HG02852 (cell line): Measurements from ENCODE around the gene CTU2.

Source experiments
- ATAC-seq: cut with Tn5 transposase; IDR thresholded peaks from one replicate; pipeline ENCODE4 v1.9.1; 2021; ENCODE audit warnings: mild to moderate bottlenecking, moderate library complexity; ENCODE audit not compliant: unreplicated experiment

Gene CTU2

DNA sequence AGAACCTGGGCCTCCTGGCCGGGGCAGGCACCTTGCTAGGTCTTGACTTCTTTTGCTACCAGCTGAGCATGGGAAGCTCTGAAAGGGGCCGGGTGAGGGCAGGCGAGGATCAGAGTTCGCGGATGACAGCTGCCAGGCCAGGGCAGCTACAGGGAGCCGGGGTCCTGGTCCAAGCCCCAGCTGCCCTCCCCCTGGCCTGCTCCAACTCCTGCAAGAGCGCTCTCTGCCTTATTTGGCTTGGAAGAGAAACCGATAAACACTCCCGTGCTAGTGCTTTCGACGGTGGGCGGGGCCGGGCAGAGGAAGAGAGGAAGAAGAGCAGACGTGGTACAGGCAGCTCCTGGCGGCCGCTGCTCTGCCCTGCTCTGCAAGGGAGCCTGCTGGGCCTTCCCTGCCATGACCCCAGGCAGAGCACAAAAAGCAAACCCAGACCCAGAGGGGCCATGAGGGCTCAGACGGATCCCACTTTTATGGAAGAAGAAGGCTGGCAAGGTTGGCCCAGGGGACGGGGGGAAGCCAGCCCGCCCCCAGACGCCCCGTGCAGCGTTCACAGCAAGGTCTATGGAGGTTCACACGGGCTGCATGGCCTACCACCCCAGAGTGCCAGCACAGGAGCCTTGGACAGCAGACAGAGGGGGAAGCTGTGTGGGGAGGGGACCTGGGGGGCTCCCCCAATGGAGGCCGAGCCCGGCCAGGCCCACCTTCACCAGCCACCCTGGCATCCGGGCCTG lies 53.1 kb downstream of the CTU2 start:
- no peak for ATAC-seq

DNA sequence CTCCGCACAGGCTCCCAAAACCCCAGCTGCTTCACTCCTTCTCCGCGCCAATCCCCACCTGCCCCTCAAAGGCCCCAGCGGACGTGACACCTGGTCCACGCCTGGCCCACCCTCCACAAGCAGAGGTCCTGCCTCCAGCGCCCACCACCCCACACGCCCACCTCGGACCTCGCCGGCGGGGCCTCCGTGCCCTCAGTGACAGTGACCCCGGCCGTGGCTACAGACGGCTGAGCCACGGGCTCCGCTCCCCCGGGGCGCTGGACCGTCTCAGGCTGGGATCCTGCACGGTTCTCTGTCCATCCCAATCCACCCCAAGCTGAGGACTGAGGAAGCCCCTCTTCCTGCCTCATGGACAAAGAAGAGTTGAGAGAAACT lies 53.7 kb downstream of the CTU2 start:
- no peak for ATAC-seq

DNA sequence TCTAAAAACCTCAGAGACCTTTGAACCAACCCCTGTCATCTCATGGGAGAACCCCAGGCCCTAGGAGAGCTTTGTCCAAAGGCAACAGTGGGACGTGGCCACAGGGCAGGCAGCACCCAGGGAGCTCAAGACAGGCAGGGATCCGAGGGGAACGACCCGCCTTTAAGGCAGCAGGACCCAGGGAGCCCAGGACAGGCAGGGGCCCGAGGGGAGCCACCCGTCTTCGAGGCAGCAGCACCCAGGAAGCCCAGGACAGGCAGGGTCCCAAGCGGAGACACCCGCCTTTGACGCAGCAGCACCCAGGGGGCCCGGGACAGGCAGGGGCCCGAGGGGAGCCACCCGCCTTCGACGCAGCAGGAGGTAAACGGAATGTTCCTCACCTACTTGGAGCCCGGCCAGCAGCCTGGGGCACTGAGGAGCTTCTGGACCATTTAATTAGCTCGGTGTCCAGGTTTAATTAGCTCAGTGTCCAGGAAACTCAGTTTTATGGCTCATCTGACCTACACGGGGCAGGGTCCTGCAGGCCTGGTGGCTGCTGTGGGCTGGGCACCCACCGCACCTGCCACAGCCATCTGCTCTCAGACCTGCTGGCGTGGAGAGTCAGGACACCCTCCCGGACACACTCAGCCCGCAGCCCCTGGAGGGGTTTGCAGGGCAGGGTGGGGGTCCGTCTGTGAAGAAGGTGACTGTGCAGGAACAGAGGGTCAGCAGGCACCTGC lies 54.3 kb downstream of the CTU2 start:
- ATAC-seq = no peak

DNA sequence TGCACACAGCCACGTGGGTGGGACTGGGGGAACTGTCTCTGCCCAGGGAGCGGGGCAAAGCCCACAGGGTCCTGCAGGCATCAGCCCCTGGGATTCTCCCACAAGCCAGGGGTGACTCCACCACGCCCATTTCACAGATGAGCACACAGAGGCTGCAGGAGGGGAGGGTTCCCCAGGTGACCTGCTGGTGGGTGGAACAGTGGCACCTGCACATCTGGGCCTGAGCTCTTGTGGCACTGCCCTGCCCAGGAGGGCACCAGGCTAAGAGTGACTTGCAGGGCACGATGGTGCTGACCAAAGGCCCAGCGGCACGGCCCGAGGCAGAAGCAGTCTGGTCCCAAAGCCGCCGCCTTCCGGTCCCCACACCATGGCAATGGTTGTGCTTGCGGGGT lies 54.8 kb downstream of the CTU2 start:
- no peak for ATAC-seq

DNA sequence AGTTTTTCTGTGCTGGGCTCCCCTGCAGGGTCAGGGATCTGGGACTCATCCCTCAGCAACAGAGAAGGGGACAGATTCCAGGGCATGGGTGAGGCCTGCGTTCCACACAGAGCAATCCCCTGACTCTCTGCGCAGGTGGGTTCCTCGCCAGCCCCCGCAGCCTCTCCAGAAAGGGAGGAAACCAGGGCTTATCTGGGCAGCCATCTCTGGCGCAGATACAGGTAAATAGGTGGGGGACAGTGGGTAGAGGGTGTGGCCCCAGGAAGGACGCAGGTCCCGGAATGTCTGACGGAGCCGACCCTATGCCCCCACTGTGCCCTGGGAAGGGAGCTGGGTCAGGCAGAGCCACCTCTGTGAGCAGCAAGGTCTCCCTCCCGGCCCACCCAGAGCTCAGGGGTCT lies 55.5 kb downstream of the CTU2 start:
- ATAC-seq = no peak

DNA sequence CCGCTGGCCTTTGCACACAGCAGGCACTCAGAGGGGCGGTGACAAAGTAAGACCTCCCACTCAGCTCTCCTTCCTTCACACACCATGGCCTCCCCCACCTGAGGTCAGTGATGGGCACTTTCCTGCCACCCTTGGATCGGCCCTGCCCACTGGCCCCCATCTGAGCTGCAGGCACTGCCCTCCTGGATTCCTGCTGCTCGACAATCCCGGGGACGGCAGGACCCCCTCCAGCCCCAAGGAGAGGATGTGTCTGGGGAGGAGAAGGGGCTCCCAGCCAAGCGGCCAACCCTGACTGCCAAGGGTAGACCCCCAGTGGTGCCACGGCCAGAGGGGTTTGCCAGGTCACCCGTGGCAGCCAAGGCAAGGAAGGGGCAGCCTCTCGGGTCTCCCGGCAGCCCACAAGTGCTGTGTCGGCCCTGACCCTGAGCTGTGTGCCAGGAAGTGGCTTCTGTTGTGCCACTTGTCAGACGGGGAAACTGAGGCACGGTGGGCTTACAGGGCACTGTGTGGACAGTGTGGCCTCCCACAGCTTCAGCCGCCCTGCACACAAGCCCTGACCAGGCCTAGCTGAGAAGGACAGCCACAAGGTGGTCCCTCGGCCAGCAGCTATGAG lies 56.1 kb downstream of the CTU2 start:
- ATAC-seq = no peak

DNA sequence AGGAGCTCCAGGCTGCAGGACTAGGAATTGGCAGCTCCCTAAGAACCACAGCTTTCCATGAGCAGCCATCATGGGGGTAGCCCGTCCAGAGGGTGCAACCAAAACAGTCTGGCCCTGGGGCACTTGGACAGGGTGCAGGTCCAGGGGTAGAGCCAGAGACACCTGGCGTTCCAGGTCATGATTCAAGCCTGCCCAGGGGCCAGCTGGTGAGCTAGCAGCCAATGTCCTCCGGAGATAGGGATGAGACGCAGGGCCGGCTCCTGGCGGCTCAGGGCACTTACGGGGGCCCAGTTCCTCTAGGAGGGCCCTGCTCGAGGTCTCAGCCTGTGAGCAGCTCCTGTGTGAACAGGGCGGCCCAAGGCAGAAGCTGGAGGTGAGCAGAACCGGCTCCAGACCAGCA lies 56.6 kb downstream of the CTU2 start:
- no peak for ATAC-seq

DNA sequence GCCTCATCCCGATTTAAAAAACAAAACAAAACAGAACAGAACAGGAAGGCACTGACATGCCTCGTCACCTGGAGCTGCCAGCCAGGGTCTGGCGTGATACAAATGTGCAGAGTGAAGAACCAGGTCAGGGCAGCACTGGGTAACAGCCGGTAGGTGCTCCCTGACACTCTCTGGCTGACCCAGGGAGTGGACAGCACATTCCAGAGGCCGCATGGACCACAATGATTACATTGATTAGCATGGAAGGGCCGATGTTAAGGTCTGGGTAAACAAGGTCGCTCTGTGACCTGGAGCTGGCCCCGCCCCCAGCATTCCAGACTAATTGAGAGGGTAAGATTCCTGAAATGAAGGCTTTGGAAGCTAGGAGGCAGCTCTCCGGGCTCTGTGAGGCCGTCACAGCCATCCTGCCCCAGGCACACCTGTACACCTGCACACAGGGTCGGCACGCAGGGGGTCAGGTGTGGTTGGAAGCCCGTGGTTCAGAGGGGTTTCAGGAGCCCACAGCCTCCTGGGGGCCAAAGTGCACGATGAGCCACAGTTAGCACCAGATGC lies 57.3 kb downstream of the CTU2 start:
- no peak for ATAC-seq

DNA sequence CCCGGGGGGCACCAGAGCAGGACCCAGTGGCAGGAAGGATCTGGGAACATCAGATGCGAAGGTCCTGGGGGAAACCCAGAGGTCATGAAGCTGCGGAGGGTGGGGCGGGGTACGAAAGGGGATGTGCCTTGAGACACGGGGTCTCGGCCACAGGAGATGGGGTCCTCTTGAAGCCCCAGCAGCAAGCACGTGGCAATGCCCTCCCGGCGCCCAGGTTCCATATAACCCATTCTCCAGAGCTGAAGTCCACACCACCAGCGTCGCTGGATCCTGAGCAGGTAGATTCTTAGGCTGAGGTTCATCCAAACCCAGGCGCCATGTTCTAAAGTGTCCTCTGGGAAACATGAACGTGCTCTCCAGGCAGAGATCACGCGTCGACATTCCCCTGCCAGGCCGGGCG lies 57.8 kb downstream of the CTU2 start:
- no peak for ATAC-seq

DNA sequence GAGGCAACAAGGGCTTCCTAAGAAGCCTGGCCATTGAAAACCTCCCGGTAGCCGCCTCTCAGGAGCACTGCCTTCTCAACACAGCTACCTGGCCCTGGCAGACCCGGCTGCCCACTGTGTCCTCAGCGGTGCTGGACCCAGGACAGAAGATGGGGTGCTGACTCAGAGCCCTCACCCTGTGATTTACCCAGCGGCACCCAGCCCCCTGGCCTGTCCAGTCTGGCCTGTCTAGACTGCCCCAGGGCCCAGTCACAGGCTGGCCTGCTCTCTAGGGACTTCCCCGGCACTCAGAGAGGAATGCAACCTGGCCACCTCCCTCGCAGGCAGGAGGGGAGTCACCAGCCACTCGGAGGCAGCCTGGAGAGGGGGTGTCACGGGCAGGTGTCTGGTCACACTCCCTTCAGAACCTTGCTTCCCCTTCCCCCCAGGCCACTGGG lies 58.6 kb downstream of the CTU2 start:
- ATAC-seq = no peak
